ENCODE measurements around the gene NUB1.

NUB1 gene

GRCh38 chr7:151379534-151380198 is 38.1 kb downstream of the NUB1 start:
- DNase-seq, result no peak

GRCh38 chr7:151380199-151381097 is 38.8 kb downstream of the NUB1 start:
- DNase-seq, result no peak

- no peak for DNase-seq
These were observed 39.4 kb downstream of the NUB1 start for GRCh38 chr7:151381098-151381347.

DNA sequence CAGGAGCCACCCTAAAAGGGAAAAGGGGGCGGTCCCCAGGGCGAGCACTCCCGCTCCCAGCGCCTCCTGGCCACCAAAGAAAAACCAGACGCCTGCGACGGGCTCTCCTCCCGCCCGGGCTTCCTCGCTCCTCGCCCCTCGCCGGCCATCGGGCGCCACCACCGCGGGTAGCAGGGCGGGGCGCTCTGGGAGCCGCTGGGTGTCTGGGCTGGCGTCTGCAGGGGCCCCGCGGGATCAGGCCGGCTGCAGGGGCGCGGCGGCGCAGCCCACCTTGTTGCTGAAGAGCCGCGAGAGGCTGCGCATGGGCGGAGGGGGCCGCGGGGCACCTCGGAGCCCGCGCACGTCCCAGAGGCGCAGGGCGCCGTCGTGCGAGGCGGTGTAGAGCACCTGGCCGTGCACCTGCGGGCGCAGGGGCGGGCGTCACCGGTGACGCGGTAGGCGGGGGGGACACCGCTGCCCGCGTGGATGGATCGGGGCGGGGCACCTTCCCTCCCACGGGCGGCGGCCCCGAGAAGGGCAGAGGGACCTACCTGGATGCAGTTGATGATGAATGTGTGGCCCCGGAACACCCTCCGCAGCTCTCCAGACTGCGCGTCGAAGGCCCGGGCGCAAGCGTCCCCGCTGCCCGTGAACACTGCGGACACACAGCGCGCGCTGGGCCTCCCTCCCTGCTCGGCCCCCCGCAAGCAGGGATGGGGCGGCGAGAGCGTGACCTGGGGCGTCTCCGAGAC is 39.9 kb downstream of the NUB1 start:
- no peak for DNase-seq

DNA sequence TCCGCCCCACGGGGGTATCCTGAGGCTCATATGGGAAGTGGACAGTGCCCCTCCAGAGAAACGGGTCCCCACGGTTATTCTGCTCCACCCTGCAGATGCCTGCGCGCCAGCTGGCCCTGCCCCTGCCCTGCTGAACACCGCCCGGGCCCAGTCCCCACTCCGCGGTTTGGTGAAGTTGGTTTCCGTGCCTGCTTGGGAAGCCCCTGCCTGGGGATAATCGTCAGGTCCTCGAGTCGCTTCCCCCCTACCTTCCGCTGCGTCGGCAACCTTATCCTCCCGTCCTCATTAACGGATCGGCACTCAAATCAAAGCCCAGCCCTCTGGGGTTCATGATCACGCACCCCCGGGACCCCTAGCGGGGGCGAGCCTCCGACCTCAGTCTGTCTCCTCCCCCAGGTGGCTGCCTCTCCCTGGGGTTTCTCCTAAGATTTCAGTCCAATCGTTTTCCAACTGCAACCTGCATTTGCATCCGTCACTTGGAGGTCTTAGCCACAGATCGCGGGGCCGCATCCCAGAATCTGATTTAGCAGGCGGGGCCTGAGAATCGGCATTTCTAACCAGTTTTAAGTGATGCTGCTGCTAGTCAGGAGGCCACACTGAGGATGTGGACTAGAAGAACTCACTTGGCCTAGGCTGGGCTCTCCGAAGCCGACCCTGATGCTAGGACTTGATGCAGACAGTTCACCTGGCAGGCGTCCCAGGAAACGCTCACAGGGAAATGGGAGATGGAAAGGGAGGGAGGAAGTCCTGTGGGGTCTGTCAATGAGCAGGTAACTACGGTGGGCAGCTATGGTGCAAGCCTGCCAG is 40.7 kb downstream of the NUB1 start:
- DNase-seq, result no peak

DNA sequence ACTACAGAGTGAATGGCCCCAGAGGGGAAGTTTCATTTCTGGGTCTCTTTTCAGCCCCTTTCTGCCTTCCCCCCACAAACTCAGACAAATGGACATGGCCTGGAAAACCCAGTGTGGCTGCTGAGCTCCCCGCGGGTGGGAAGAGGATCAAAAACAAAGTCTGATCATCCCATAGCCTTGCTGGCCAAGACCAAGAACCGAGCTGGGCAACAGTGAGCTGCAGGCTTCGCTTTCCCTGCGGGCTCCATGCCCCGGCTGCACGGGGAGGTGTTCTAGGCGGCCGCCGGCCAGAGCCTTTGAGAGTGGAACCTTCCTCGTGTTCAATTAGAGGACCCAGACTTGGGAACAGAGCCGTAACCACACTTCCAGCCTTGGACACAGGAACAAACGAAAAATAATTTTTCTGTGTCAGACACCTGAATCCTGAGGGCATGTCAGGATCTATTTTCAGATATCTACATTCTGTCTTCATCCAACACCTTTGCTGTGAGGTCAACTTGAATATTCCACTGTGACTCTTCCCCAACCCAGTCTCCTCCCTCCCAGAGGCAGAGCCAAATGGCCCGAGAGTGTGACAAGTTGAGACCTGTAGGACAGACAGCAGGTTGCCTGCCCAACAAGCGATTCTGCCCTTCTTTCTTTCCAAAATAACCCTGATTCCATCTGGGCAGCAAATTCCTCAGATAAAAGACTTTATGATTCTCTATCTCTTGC is 42.2 kb downstream of the NUB1 start:
- no peak for DNase-seq

- no peak for DNase-seq
These were observed 42.7 kb downstream of the NUB1 start for GRCh38 chr7:151384352-151384697.

GRCh38 chr7:151384776-151385625 is 43.4 kb downstream of the NUB1 start:
- no peak for DNase-seq

- DNase-seq, result no peak
These were observed 44.2 kb downstream of the NUB1 start for GRCh38 chr7:151385626-151386300.

- no peak for DNase-seq
These were observed 44.9 kb downstream of the NUB1 start for GRCh38 chr7:151386301-151387160.

GRCh38 chr7:151387161-151388006 is 45.8 kb downstream of the NUB1 start:
- no peak for DNase-seq

- no peak for DNase-seq
These were observed 46.3 kb downstream of the NUB1 start for GRCh38 chr7:151388007-151388297.

DNA sequence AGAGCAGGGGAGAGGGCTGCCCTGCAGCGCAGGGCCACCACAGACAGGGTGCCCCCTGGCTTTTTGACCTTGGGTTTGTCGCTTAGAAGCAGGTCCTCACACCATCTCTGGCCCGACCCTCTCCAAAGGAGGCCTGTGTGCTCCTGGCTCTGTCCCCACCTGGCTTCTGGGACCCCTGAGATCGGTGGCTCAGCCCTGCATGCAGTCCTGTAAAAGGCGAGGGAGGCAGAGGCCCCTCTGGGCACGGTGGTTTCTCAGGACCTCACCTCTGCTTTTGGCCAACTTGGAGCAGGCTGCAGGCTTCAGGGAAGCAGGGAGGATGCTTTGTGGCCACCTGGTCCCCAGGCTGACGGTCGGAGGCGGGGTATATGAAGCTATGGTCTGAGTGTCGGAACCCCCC is 46.8 kb downstream of the NUB1 start:
- no peak for DNase-seq

DNA sequence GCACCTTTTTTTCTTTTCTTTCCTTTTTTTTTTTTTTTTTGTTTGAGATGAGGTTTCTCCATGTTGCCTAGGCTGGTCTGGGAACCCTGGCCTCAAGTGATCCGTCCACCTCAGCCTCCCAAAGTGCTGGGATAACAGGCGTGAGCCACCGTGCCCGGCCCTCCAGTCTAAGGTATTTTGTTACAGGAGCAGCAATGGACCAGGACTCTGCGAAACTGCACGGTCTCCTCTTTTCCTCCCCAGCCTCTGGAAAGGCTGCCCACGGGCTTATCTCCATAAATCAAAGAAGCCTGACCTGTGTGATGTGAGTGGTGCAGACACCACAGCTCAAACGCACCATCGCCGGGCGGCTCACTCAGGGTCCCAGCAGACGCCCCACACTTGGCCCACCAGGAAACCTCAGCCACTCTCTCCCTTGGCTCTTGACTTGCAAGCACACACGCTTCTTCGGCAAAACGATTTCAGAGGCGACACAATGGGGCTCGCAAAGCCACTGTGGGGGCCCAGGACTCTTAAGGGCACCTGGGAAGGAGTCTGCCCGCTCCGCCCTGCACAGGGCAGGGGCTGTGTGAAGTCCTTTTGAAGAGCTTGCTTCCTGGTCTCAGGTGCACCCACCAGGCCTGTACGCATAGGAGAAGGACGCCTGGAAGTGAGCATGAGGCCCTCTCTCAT is 47.6 kb downstream of the NUB1 start:
- DNase-seq, result no peak

DNA sequence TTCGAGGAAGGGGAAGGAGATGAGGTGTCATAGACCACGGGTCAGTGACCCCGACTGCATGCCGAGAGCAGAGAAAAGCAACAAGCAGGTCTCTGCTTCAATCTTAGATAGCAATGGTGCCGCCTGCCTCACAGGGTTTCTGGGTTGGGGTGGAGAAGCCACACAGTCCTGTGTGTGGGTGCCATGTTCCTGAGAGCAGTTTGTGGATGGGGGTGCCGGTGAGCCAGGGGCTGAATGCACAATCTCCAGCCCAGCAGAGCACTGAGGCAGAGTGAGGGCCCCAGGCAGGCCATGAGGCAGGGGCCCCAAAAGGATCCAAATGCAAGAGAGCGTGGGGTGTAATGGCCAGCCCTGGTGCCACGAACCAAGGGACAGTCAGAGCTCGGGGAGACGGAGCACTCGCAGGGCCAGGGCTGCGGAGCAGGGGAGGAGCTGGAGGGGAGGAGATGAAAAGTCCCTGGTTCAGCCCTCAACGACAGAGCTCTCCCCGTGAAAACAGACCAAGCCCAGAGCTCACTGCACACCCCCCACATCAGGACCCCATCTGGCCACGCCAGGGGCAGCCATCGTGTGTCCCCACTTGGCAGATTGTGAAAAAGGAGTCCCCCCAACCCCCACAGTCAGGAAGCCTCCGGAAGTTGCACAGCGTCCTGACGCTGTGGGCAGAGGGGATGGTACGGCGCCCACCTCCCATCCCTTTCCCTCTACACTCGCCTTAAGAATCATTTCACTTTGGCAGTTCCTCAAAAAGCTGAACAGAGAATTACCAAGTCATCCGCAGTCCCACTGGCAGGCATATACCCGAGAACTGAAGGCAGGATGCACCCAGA is 48.4 kb downstream of the NUB1 start:
- DNase-seq, result no peak

GRCh38 chr7:151390598-151391357 is 49.2 kb downstream of the NUB1 start:
- no peak for DNase-seq

DNA sequence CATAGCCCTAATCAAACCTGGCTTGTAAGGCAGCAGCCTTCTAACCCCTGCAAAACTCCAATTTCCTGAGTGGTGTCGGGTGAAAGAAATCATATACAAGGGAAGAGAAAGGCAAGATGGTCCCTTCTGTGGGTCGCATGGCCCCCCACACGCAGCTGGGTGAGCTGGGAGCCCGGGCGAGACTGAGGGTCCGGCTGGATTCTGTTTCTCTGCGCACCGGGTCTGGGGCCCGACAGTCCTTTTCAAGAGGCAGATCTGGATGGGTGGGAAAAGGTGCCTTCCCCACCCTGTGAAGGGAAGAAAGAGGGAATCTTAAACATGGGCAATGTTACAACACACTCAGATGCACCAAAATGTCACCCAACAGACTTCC is 49.7 kb downstream of the NUB1 start:
- DNase-seq, result no peak

All from kidney glomerular epithelial cell (primary cell).